GM19328 (cell line): ENCODE measurements around the gene CATSPER4.

ENCODE experiments used
- ATAC-seq: cut with Tn5 transposase; IDR thresholded peaks from one replicate; pipeline ENCODE4 v1.9.1; 2021; ENCODE audit warnings: mild to moderate bottlenecking, moderate library complexity; ENCODE audit not compliant: unreplicated experiment

CATSPER4 gene

GRCh38 chr1:26164036-26164860 is 26.2 kb upstream of the CATSPER4 start:
- ATAC-seq, result no peak

DNA sequence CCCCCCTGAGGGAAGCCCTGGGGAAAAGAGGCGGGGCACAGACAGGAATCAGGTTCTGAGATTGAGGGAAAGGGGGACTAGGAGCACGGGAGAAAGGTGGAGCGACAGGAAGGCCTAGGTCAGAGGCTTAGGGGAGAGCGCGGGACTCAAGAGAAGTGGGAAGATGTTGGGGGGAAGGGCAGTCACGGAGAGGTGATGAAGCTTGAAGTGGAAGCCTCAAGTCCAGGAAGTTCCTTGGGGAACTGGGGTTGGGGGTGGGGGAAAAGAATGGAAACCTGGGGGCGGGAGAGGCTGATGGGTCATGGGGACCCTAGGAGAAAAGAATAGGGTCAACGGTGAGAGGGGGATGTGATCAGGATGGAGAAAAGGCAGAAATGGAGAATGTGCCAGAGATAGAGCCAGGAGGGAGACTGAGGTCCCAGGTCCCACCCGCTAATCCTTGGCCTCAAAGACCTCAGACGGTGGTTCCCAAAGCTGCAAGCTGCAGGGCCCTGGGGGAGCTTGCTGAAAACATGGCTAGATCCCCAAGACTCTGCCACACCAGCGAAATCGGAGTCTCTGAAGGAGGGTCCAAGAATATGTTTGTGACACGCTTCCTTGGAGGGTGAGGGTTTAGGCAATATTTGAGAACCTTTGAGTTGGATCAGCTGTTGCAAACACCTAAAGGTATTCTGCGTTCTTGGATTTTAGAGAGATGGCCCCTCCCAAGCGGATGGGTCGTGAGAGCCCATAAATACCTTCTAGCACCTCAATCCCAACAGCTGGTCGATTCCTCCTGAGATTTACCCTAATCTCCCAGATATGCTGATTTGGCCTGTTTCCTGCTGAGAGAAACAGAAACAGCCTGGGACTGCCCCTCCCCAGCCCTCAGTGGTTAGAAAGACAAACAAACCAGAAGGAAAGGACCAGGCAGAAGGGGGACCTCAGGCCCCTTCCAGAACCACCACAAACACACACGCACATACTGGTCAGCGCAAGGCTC is 25.2 kb upstream of the CATSPER4 start:
- no peak for ATAC-seq

DNA sequence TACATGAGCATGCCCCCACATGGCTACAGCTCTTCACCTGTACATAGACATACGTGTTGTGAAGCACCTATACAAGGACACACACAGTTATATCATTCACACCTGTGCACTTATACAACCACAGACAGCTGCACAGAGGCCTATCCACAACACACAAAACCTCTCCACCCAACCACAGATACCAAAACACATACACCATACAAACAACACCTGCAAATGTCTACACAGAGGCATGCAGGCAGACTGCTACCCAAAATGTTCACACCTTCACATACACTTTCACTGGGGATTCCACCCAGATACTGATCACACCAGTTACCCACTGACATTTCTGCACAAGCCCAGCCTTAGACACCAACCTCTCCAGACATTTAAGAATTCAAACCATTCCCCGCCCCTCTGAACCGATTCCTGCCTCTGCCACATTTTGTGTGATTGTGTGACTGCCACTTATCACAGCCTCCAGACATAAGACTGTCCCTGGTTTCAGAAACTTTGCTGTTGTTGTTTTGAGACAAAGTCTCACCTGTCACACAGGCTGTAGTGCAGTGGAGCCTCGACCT is 23.6 kb upstream of the CATSPER4 start:
- ATAC-seq, result no peak

- ATAC-seq, result no peak
Measured at GRCh38 chr1:26168410-26169197, 21.8 kb upstream of the CATSPER4 start, which contains the start of gene C1orf232. TSS of gene C1orf232 (minus strand) at chr1:26168963. CDS start at chr1:26168499, 464 bp downstream.

GRCh38 chr1:26169198-26169554 is 21.2 kb upstream of the CATSPER4 start:
- no peak for ATAC-seq

GRCh38 chr1:26169669-26170471 is 20.5 kb upstream of the CATSPER4 start, which contains the start of gene ZNF593:
TSS of gene ZNF593 (plus strand) at chr1:26169908. CDS start at chr1:26169984, 76 bp downstream.
- peak; percentile 87 for ATAC-seq

DNA sequence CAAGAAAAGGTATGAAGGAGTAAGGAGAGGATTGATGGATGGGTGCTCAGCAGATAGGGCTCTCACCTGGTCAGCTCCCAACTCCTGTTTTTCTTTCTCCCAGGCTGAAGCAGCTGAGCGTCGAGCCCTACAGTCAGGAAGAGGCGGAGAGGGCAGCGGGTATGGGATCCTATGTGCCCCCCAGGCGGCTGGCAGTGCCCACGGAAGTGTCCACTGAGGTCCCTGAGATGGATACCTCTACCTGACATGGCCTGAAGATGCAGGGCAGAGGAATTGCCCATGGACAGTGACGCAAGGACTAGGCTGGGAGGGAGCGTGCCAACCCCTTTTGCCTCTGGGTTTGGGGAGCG is 20.0 kb upstream of the CATSPER4 start:
- no peak for ATAC-seq

DNA sequence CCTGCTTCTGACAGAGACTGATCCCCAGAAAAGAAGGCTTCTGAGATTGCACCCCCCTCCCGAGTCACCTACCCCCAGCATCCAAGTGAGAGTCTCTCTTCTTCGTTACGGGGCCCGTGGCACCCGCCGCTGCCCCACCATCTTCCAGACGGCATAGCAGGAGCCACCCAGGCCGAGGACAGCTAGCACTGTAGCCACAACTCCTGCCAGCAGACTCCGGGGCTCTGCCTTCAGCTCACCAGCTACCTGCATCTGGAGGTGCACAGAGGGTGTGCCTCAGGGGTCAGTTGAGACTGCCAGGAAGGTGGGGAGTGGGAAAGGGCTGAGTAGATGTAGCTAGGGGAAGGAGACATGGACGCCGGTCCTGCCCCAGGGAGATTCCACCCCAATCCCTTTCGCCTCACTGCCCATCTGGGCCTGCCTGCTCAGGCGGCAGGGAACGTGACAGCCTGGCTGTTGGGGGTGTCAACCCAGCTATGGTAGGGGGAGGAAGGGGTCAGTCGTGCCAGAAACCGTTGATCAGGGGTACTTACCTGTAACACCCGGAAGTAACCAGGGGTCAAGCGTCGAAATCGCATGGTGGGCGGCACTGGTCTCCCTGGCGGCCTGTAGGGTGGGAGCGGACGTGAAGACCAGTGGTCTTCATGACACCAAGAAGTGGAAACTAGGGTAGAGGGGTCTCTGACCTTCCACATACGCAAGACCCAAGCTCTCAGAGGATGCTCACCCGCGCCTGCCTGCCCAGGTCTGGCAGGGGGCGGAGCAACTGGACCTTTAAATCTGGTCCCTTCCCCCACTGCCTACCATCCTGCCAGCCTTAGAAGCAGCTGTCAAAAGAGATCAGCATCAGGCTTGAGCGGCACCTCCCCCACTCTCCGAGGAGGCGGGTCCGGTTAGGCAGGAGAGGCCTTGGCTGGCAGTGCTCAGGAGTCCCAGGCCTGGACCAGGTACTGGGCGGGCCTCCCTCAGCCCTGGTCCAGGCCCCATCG is 19.0 kb upstream of the CATSPER4 start, which contains the start of gene ZNF593OS:
TSS of gene ZNF593OS (minus strand) at position 749 of the 989 bp plus-strand sequence. CDS start at position 578, 171 bp downstream.
- ATAC-seq, result no peak

DNA sequence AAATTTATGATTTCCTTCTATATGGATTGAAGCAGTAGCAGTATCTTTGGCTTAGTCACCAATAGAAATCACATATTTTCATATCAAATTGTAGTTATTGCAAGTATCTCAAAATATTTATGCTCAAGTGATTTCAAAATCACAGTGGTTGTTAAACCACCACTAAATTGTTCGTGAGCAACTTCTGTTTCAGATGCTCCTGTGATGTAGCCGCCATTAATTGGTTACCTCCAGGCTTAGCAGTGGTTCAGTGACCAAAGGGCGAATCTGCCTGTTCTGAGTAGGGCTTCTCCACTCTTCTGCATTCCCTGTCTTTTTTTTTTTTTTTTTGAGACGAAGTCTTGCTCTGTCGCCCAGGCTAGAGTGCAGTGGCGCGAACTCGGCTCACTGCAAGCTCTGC is 15.1 kb upstream of the CATSPER4 start:
- no peak for ATAC-seq

GRCh38 chr1:26177182-26177684 is 13.2 kb upstream of the CATSPER4 start, which contains the start of gene CNKSR1:
TSS of gene CNKSR1 (plus strand) at chr1:26177491. CDS start at chr1:26177548, 57 bp downstream.
- ATAC-seq, result no peak

GRCh38 chr1:26180010-26180506 is 10.3 kb upstream of the CATSPER4 start:
- ATAC-seq, result no peak

- ATAC-seq, result no peak
Measured at GRCh38 chr1:26181586-26182382, 8.6 kb upstream of the CATSPER4 start.

DNA sequence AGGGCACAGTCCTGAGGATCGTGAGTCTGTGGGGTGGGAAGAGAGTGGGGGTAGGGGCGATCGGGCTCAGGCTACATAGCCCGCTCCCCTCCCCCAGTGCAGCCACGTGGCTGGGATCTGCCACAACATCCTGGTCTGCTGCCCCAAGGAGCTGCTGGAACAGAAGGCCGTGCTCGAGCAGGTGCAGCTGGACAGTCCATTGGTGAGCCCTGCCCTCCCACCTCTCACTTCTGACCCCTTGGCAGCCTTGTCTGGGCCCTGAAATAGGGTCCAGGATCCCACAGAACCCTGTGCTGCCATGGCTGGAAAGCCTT is 8.1 kb upstream of the CATSPER4 start:
- ATAC-seq, result no peak

GRCh38 chr1:26184086-26184485 is 6.3 kb upstream of the CATSPER4 start:
- ATAC-seq, result no peak

- no peak for ATAC-seq
Measured at GRCh38 chr1:26184883-26185282, 5.5 kb upstream of the CATSPER4 start.

- ATAC-seq, result no peak
Measured at GRCh38 chr1:26187882-26188281, 2.5 kb upstream of the CATSPER4 start.

DNA sequence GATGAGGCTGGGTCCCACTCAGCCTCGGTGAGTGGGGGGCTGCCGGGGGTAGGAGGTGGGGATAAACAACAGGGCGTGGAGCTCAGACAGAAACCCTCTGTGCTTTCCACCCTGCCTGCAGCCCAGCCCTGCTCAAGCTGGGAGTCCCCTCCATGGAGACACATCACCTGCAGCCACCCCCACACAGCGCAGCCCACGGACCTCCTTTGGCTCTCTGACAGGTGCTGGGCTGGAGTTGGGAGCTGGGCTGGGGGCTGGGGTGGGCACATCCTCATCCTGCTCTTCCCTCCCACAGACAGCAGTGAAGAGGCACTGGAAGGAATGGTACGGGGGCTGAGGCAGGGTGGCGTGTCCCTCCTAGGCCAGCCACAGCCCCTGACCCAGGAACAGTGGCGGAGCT is 1.9 kb upstream of the CATSPER4 start:
- ATAC-seq, result no peak
